Activated T-helper 1 cell treated with Interleukin-2 at 50 U/mL for 16 hours (primary cell): ENCODE results near the gene ANKLE1.
"Not testable (repeated sequence)": the region's sequence is repeated elsewhere in the genome, so short reads cannot be mapped to it uniquely, and the experiment has no call there.

Source experiments
- DNase-seq: peaks from one replicate; pipeline ENCODE4 v3.0.0-alpha.2; 2020; ENCODE audit warnings: low read depth

ANKLE1 gene

DNA sequence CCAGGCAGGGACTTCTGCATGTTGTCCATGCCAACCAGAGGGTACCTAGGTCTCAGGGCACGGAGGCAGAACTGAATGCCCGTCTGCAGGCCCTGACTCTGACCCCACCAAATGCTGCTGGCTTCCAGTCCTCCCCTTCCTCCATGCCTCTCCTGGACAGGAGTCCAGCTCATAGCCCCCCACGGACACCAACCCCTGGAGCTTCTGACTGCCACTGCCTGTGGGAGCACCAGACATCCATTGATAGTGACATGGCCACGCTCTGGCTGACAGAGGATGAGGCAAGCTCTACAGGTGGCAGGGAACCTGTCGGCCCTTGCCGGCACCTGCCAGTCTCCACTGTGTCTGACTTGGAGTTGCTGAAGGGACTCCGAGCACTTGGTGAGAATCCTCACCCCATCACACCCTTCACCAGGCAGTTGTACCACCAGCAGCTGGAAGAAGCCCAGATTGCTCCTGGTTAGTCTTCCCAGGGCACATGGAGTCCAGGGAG, 1.8 kb downstream of the ANKLE1 start:
- no peak for DNase-seq

DNA sequence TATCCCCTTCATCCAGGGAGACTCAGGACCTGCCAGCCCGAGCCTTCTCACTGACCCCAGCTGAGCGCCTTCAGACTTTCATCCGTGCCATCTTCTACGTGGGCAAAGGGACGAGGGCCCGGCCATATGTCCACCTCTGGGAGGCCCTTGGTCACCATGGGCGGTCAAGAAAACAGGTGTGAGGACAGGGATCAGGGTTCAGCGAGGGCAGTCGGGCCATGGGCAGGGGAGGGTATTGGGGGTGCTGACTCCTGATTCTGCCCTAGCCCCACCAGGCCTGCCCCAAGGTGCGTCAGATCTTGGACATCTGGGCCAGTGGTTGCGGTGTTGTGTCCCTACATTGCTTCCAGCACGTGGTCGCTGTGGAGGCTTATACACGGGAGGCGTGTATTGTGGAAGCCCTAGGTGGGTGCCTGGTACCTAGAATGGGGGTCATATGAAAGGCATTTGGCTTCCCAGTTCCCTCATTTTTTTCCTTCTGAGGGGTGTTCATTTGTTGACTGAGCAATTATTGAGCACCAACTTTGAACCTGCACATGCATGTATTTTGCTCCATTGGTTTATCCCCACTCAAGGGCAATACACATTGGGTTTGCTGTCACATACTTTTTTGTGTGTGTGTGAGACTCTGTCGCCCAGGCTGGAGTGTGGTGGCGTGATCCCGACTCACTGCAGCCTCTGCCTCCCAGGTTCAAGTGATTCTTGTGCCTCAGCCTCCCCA, 3.9 kb downstream of the ANKLE1 start:
- no peak for DNase-seq

- DNase-seq = no peak
Measured at GRCh38 chr19:17286263-17286662, 4.6 kb downstream of the ANKLE1 start.

DNA sequence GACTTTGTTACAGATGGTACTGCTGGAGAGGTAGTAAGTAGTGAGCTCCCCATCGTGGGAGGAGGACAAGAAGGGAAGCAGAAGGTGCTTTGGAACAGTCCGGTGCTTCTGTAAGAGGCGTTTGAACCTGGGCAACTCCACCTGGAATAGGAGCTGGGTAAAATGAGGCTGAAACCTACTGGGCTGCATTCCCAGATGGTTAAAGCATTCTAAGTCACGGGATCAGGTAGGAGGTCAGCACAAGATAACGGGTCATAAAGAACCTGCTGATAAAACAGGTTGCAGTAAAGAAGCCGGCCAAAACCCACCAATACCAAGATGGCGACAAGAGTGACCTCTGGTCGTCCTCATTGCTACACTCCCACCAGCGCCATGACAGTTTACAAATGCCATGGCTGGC, 5.1 kb downstream of the ANKLE1 start:
- DNase-seq = no peak

DNA sequence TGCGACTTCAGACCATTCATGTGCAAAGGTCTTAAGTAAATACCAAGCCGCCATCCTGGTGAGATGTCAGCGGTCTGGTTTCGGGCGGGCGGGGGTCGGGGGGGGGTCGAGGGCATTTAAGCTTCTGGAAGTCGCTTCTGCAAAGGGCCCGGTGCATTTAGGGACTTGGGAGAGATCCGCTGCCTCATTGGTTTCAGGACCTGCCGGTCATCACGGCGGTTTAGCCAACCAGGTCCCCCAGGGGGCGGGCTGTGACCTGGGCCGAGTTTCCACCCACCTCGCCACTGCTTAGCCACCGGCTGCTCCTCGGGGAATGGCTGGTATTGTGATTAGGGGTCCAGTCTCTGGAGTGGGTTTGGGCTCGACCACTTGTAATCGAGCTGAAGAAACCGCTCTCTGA, 7.8 kb downstream of the ANKLE1 start:
- no peak for DNase-seq

GRCh38 chr19:17292301-17293074, 10.8 kb downstream of the ANKLE1 start:
- DNase-seq = peak; percentile 63

- no peak for DNase-seq
Measured at GRCh38 chr19:17293605-17294004, 11.9 kb downstream of the ANKLE1 start.

DNA sequence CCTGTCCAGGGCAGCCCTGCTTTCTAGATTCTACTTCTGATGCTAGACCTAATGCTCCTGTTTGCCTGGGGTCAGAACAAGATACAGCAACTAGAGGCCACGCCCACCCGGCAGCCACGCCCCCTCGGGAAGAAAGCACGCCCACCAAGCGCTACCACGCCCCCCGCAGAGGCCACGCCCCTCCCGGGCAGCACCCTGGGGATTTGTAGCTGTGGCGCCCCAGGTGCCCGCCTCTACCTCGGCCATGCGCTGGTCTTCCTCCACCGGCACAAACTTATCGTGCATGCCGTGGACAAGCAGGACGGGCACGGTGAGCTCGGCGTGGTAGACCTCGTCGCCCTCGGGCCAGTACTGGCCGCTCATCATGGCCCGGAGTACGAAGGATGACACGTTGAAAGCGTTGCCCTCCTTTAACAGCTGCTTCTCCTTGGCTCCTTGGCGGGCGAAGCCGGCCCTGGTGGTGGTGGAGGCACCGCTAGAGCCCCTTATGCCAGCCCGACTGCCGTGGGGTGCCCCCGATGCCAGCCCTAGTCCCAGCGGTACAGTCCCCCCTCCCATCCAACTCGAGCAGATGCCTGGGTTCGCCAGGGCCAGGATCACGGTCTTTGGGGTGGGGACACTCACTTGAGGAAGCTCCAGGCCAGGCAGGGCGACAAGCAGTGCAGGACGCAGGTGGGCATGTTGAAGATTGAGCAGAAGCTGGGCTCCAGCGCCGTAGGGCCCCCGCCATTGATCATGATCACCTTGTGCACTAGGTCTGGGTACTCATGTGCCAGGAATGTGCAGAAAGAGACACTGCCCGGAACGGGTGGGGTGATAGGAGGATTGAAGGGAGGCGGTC, 12.6 kb downstream of the ANKLE1 start:
- DNase-seq = no peak

- DNase-seq = not testable (repeated sequence)
Measured at GRCh38 chr19:17295551-17295950, 13.8 kb downstream of the ANKLE1 start.

DNA sequence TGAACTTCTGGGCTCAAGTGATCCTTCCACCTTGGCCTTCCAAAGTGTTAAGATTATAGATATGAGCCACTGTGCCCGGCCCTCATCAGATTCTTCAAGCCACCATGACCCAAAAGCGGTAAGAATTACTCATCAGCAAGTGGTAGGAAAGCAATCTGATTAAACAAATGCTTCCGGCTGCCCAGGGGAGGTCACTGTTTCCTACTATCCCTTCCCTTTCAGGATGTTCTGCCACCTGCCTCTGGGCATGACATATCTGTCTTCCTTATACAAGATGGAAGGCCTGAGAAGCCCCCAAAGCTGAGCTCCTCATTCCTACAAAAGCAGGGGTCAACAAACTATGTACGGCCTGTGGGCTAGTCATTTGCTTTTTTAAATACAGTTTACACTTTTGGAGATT, 14.6 kb downstream of the ANKLE1 start:
- DNase-seq = no peak

DNA sequence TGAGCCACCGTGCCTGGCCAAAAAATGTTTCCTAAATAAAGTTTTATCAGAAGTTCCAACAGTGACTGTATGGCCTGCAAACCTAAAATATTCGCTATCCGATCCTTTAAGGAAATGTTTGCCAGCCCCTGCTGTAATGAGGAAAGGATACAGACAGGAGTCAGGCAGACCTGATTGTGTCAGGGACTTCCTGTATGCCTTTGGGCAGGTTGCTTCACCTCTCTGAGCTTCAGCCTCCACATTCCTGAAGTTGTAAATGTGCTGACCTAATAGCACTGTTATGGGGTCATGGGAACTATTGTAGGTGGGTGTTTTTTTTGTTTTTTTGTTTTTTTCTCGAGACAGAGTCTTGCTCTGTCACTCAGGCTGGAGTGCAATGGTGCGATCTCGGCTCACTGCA, 15.3 kb downstream of the ANKLE1 start:
- no peak for DNase-seq

DNA sequence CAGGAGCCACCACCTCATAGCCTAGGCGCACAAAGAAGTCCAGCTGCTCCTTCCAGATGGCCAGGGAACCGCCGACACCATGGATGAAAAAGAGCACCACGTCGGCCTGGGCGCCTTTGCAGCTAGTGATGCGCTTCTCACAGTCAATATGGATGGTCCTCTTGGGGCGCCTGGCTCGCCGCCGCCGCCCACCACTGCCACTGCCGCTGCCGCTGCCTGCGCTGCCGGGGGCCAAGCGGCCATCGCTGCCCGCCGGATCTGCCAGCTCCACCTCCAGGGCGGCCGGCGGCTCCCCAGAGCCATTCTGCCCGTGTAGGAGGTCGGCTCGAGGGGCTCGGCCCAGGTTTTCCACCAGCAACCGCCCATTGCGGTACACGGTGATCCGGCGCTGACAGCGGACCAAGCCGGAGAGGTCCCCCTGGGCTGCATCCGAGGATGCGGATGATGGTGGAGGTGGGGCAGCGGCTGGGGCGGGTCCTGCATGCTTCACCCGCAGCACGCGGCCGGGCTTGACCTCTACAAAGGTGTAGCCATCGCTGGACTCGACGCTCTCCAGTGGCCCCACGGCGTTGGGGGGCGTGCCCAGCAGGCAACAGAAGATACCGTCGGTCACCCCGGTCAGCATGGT, 19.4 kb downstream of the ANKLE1 start:
- no peak for DNase-seq

DNA sequence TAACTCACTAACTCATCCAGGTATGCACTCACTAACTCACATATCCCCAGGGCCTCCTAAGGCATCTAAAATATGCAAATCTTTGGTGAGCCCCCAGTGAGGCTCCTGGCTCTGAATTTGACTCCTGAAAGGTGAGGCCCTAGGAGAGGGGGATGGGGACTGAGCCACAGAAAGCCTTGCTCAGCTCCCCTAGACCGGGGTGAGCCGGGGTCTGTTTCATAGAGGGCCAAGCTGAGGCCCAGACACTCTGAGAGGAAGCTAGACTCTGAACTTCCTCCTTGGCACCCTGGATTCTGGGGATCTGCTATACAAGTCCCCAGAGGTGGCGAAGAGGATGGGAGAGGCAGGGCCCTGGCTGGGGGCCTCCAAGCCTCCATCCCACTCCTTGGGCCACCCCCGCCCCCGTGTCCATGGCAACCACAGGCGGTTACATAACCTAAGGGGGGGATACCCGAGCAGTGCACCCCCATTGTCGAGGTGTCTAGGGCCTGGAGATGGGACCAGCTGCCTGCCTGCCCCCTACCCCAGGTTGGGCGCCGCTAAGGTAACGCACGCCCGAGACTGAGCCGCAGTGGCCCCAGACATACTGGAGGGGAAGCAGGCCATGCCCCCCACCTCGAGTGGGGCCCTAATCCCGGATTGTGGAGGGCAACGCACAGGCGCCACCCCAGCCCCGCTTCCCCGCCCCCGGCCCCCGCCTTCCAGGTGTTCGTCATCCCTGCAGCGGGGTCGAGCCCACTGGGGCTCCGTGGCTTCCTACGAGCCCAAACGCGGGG, 20.9 kb downstream of the ANKLE1 start:
- DNase-seq = peak; percentile 17

GRCh38 chr19:17303167-17303939, 21.7 kb downstream of the ANKLE1 start, which contains the start of gene ABHD8:
Gene ABHD8, minus strand, starts transcription at chr19:17303425. Its CDS starts 1,809 bp downstream, at chr19:17301616.
- DNase-seq = peak; percentile 86

- no peak for DNase-seq
Measured at GRCh38 chr19:17303940-17304267, 22.2 kb downstream of the ANKLE1 start.

GRCh38 chr19:17304386-17305215, 22.9 kb downstream of the ANKLE1 start:
- no peak for DNase-seq

- no peak for DNase-seq
Measured at GRCh38 chr19:17305216-17305516, 23.5 kb downstream of the ANKLE1 start.

GRCh38 chr19:17305517-17306284, 24.0 kb downstream of the ANKLE1 start, which contains the start of gene MRPL34:
Gene MRPL34, plus strand, starts transcription at chr19:17305872. Its CDS starts 21 bp downstream, at chr19:17305893.
- DNase-seq = peak; percentile 91

GRCh38 chr19:17306285-17306714, 24.6 kb downstream of the ANKLE1 start:
- no peak for DNase-seq
